HepG2 (cell line): ENCODE results near the gene ZNF446. TPM values are rescaled to one million over a fixed set of nuclear protein-coding genes. Genes with fewer than 3 reads are reported as not detected.

ENCODE experiments used
- AGO1 ChIP-seq: fragments of 200-400 bp; formaldehyde crosslinking; IDR thresholded peaks from 2 replicates; pipeline ENCODE4 v1.6.1; 2017; ENCODE audit warnings: mild to moderate bottlenecking, low read depth, low read length, moderate library complexity; ENCODE audit not compliant: poor library complexity, severe bottlenecking
- CHD4 ChIP-seq: fragments of 200-600 bp; sonication (generic); IDR thresholded peaks from 2 replicates; pipeline ENCODE4 v1.7.0; 2017; ENCODE audit warnings: mild to moderate bottlenecking, low read length, borderline replicate concordance
- MATR3 ChIP-seq: sonication (generic); formaldehyde crosslinking; IDR thresholded peaks from 2 replicates; pipeline ENCODE4 v1.4.0; 2020; ENCODE audit warnings: missing genetic modification reagents
- NFKB2 ChIP-seq: sonication (generic); formaldehyde crosslinking; IDR thresholded peaks from 2 replicates; pipeline ENCODE4 v1.4.0; 2020; ENCODE audit warnings: missing genetic modification reagents, borderline replicate concordance
- NPAS2 ChIP-seq: sonication (generic); formaldehyde crosslinking; IDR thresholded peaks from 2 replicates; pipeline ENCODE4 v1.8.0; 2022; ENCODE audit warnings: mild to moderate bottlenecking, missing genetic modification reagents, borderline replicate concordance
- SATB2 ChIP-seq: sonication (generic); formaldehyde crosslinking; IDR thresholded peaks from 2 replicates; pipeline ENCODE4 v1.5.0; 2020; ENCODE audit warnings: missing genetic modification reagents
- SMAD1 ChIP-seq: sonication (generic); formaldehyde crosslinking; IDR thresholded peaks from 2 replicates; pipeline ENCODE4 v1.4.0; 2020; ENCODE audit warnings: missing genetic modification reagents, low read depth, mild to moderate bottlenecking, borderline replicate concordance
- ZBTB7B ChIP-seq: sonication (generic); formaldehyde crosslinking; IDR thresholded peaks from 2 replicates; pipeline ENCODE4 v1.4.0; 2020; ENCODE audit warnings: missing genetic modification reagents
- ZNF121 ChIP-seq: sonication (generic); formaldehyde crosslinking; IDR thresholded peaks from 2 replicates; pipeline ENCODE4 v1.5.0; 2020; ENCODE audit warnings: mild to moderate bottlenecking, missing genetic modification reagents
- ZNF34 ChIP-seq: sonication (generic); formaldehyde crosslinking; IDR thresholded peaks from 2 replicates; pipeline ENCODE4 v1.4.0; 2020; ENCODE audit warnings: mild to moderate bottlenecking, missing genetic modification reagents, borderline replicate concordance
- ZNF354B ChIP-seq: sonication (generic); formaldehyde crosslinking; IDR thresholded peaks from 2 replicates; pipeline ENCODE4 v1.8.0; 2022; ENCODE audit warnings: mild to moderate bottlenecking, missing genetic modification reagents
- ZNF839 ChIP-seq: sonication (generic); formaldehyde crosslinking; IDR thresholded peaks from 2 replicates; pipeline ENCODE4 v1.4.0; 2020; ENCODE audit warnings: missing genetic modification reagents, mild to moderate bottlenecking, borderline replicate concordance
- polyA plus RNA-seq, 8 experiments: library from polyadenylated mRNA; depleted of rRNA in 3 of 8; stranded (reverse) in 7 of 8; unstranded in 1 of 8; fragments of >200 nt; fragmentation: Illumina TruSeq in 4 of 8; extraction: Trizol in 4 of 8; gene quantifications; 2 replicates each; pipeline versions ENCODE4 v1.2.1 to v1.2.3, GENCODE V29; 2011 to 2016; ENCODE audit warnings: low read depth in 4 of 8, missing spikeins in 1 of 8, mixed read lengths in 1 of 8; ENCODE audit not compliant: insufficient read depth in 1 of 8
- total RNA-seq, 5 experiments: library from RNA; depleted of rRNA; stranded (reverse); fragments of >200 nt; fragmentation: Illumina TruSeq; extraction: Trizol; gene quantifications; 2 replicates each; pipeline ENCODE4 v1.2.3, GENCODE V29; 2016; ENCODE audit warnings: low read depth in 1 of 5
- TF ChIP-seq, protein P1 (sequence below): sonication (generic); formaldehyde crosslinking; IDR thresholded peaks from 2 replicates; pipeline ENCODE4 v1.5.1; 2020; ENCODE audit warnings: missing genetic modification reagents, mild to moderate bottlenecking, borderline replicate concordance
- TF ChIP-seq, protein P2 (sequence below): sonication (generic); formaldehyde crosslinking; IDR thresholded peaks from 2 replicates; pipeline ENCODE4 v1.4.0; 2020; ENCODE audit warnings: missing genetic modification reagents
- TF ChIP-seq, protein P3 (sequence below): sonication (generic); formaldehyde crosslinking; conservative IDR thresholded peaks from 2 replicates; pipeline ENCODE4 v1.8.0; 2022; ENCODE audit warnings: low read depth, missing genetic modification reagents
- TF ChIP-seq, protein P4 (sequence below), 2 experiments: sonication (generic) in 1 of 2; formaldehyde crosslinking in 1 of 2; IDR thresholded peaks; 2 replicates each; pipeline versions ENCODE4 v1.6.1 to v1.9.0; 2014 to 2022; ENCODE audit warnings: antibody characterized with exemption in 1 of 2, borderline replicate concordance in 1 of 2, inconsistent platforms in 1 of 2, low read depth in 1 of 2, missing genetic modification reagents in 1 of 2

Gene ZNF446
- total and polyA plus RNA-seq, 2 of the 13 experiments (the other 11 are each of a cell fraction or from before 2014, with no cell fraction given) = 3.0 to 3.6 TPM

DNA sequence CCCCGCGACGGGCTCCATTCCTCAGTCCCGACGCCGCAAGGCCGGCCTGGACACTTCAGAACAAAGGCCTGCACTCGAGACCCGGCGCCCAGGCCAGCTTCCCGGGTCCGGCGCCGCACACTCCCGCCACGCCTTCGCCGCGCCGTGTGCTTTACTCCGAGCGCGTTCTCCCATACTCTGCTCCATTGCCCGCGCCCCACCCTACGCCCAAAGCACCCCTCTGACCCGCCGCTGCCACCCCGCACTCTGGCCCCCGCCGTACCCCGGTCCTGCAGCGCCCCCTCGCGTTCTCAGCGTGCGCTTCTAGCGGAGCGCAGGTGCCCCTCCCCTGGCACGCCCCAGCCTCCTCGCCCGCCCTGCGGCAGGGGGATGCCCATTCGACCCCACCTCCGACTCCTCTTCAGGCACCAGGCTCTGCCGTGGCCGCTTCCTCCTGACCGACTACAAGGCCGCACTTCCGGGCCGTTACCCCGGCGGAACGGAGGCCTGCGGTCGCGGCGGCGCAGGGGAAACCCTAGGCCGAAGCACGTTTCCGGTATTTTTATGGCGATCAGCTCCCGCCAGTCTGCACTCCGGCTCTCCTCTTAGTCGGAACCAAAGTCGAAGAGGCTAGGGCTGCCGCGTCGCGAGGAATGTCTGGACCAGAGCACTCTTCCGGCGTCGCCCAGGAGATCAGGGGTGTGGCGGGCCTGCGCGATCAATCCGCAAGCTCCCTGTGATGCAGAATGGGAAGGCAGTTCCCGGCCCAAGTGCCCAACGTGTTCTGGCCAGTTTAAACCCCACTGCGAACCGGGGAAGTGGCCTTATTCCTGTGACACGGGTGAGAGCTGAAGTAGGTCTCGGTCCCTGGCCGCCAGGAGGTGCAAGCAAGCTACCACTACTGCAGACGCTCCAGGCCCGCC is 43.5 kb downstream of the ZNF446 start, which contains the start of gene ZBTB45 (continued):
- TF ChIP-seq MATR3 (CRISPR knock-in tag) (no peak), ZNF354B (CRISPR knock-in tag) (no peak; the same call in 1 of the 2 replicates), CHD4 (no peak; the same call in 1 of the 2 replicates), SATB2 (CRISPR knock-in tag) (0 out of 2 replicates have a peak, but pooled peaks have one; percentile 30), NPAS2 (CRISPR knock-in tag) (no peak), AGO1 (peak; percentile 91), SMAD1 (CRISPR knock-in tag) (0 out of 2 replicates have a peak, but pooled peaks have one; percentile 65), ZNF121 (CRISPR knock-in tag) (peak; percentile 66), NFKB2 (CRISPR knock-in tag) (no peak; the same call in 1 of the 2 replicates), ZNF34 (CRISPR knock-in tag) (peak; percentile 99), ZNF839 (CRISPR knock-in tag) (no peak; the same call in none of the 2 replicates), ZBTB7B (peak; percentile 52)
- TF ChIP-seq, protein P1, sequence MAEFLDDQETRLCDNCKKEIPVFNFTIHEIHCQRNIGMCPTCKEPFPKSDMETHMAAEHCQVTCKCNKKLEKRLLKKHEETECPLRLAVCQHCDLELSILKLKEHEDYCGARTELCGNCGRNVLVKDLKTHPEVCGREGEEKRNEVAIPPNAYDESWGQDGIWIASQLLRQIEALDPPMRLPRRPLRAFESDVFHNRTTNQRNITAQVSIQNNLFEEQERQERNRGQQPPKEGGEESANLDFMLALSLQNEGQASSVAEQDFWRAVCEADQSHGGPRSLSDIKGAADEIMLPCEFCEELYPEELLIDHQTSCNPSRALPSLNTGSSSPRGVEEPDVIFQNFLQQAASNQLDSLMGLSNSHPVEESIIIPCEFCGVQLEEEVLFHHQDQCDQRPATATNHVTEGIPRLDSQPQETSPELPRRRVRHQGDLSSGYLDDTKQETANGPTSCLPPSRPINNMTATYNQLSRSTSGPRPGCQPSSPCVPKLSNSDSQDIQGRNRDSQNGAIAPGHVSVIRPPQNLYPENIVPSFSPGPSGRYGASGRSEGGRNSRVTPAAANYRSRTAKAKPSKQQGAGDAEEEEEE (CRISPR knock-in tag) = no peak; the same call in 1 of the 2 replicates
- TF ChIP-seq, protein P2, sequence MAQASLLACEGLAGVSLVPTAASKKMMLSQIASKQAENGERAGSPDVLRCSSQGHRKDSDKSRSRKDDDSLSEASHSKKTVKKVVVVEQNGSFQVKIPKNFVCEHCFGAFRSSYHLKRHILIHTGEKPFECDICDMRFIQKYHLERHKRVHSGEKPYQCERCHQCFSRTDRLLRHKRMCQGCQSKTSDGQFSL (CRISPR knock-in tag) = no peak; the same call in 1 of the 2 replicates
- TF ChIP-seq, protein P3, sequence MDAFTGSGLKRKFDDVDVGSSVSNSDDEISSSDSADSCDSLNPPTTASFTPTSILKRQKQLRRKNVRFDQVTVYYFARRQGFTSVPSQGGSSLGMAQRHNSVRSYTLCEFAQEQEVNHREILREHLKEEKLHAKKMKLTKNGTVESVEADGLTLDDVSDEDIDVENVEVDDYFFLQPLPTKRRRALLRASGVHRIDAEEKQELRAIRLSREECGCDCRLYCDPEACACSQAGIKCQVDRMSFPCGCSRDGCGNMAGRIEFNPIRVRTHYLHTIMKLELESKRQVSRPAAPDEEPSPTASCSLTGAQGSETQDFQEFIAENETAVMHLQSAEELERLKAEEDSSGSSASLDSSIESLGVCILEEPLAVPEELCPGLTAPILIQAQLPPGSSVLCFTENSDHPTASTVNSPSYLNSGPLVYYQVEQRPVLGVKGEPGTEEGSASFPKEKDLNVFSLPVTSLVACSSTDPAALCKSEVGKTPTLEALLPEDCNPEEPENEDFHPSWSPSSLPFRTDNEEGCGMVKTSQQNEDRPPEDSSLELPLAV (CRISPR knock-in tag) = peak; percentile 92; the same call in 1 of the 2 replicates
- TF ChIP-seq, protein P4, sequence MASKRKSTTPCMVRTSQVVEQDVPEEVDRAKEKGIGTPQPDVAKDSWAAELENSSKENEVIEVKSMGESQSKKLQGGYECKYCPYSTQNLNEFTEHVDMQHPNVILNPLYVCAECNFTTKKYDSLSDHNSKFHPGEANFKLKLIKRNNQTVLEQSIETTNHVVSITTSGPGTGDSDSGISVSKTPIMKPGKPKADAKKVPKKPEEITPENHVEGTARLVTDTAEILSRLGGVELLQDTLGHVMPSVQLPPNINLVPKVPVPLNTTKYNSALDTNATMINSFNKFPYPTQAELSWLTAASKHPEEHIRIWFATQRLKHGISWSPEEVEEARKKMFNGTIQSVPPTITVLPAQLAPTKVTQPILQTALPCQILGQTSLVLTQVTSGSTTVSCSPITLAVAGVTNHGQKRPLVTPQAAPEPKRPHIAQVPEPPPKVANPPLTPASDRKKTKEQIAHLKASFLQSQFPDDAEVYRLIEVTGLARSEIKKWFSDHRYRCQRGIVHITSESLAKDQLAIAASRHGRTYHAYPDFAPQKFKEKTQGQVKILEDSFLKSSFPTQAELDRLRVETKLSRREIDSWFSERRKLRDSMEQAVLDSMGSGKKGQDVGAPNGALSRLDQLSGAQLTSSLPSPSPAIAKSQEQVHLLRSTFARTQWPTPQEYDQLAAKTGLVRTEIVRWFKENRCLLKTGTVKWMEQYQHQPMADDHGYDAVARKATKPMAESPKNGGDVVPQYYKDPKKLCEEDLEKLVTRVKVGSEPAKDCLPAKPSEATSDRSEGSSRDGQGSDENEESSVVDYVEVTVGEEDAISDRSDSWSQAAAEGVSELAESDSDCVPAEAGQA (IDR thresholded peaks at IDR 0.05; ENCODE audit: low read depth) = peak; percentile 93
- TF ChIP-seq, protein P4 (CRISPR knock-in tag; IDR thresholded peaks at IDR 0.05; ENCODE audit: borderline replicate concordance) = peak; percentile 15; the same call in 1 of the 2 replicates
